Colon (tissue), 2 donors: ENCODE results near the gene RBP4.
"Not testable (repeated sequence)": the region's sequence is repeated elsewhere in the genome, so short reads cannot be mapped to it uniquely, and the experiment has no call there.

Experiments used
- FAIRE-seq: peaks from 2 replicates; lab custom pipeline; 2012; peaks lifted over from hg19 to GRCh38; lab: Jason Lieb, UNC
- donor health status: control.
- donor health status: control.

RBP4 gene

DNA sequence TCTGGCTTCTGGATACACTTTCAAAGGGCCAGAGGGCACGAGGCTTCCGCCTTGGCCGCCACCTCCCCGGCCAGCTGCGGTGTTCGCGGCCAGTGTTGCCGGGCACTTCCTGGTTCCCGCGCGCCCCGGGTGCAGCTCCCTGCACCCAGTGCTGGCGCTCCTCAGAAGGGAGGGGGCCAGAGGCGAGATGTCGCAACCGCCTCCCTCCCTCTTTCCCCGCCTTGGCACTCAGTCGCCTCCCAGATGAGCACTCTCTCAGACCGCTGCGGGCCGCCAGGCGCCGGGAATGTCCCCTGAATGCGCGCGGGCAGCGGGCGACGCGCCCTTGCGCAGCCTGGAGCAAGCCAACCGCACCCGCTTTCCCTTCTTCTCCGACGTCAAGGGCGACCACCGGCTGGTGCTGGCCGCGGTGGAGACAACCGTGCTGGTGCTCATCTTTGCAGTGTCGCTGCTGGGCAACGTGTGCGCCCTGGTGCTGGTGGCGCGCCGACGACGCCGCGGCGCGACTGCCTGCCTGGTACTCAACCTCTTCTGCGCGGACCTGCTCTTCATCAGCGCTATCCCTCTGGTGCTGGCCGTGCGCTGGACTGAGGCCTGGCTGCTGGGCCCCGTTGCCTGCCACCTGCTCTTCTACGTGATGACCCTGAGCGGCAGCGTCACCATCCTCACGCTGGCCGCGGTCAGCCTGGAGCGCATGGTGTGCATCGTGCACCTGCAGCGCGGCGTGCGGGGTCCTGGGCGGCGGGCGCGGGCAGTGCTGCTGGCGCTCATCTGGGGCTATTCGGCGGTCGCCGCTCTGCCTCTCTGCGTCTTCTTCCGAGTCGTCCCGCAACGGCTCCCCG, 34.4 kb downstream of the RBP4 start, which contains the start of gene FFAR4:
TSS of gene FFAR4 (plus strand) at position 231 of the 842 bp plus-strand sequence. CDS start at position 287, 56 bp downstream.
- no peak for FAIRE-seq

DNA sequence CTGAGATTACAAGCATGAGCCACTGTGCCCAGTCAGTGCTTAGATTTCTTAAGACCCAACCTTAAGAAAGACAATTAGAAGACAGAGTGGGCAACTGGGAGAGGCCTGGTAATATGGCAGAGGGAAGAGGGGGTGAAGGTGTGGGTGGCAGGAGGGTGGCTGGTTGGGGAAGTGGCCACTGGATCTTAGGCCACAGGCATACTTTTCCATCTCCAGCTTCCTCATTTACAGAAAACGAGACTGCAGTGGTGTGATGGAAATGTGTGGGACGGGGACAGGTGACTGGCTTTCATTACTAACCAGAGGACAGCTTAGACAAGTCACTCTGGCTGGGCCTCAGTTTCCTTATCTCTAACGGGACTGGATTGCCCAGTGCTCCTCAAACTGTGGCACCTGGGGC, 35.6 kb downstream of the RBP4 start:
- FAIRE-seq = no peak

DNA sequence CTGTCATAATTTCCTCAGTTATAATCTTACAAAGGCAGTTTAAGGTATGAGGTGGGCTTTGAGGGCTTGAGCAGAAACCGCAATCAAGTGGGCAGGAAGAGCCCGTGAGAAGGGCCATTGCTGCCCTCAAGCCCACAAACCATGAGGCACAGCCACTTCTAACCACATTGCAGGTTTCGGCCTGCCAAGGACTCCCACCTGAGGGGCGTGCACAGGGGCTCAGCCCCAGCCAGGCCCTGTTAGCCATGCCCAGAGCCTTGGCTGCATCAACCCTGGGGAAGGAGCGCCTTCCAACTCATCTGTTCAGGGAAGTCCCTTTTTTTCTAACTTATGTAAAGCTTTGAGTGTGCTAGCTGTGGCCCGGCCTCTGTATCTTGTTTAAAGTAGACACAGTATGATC, 40.5 kb downstream of the RBP4 start:
- no peak for FAIRE-seq

DNA sequence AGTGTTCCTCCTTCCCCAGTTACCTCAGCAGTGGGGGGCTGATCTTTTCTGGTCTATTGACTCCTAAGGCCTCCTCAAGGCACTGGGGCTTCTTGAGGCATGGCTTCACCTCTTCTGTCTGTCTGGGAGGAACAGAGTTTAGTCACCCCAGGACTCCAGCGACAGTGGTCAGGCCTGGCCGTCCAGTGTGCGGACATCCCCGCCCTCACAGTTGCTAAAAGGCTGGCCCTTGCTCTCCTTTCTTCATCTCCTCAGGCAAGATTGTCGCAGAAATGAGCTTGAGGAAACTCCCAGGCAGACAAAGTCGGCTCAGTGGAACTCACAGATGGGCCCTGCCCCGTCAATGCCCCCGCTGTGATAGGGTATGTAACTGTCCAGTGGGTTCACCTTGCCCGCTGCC, 41.5 kb downstream of the RBP4 start:
- no peak for FAIRE-seq

DNA sequence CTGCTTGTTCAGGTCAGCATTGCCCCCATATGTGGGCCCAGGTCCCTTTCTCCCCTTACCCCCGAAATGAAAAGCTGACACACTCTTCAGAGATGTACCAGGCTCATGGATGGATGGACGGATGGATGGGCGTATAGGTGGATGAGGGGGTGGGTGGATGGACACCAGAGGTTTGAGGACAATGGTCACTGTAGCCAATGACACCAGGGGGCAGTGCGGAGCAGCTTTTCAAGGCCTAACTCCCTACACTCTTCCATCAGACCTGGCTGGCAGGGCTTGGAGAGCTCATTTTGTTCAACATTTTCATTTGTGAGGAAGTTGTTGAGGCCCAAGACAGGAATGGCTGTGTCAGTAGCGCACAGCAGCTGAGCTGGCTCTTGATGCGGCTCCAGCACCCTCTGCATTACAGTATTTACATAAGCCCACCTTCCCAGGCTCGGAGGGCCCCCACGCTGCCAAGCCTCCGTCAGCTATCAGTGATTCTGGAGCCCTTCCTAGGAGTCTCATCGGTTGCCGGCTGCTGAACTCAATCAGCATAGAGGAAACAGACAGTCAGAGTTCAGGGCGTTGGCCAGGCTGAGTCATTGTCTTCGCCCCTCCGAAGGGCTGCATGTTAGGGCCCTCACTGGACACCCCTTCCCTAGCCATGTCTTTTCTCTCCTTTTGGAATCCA, 46.1 kb downstream of the RBP4 start:
- no peak for FAIRE-seq

DNA sequence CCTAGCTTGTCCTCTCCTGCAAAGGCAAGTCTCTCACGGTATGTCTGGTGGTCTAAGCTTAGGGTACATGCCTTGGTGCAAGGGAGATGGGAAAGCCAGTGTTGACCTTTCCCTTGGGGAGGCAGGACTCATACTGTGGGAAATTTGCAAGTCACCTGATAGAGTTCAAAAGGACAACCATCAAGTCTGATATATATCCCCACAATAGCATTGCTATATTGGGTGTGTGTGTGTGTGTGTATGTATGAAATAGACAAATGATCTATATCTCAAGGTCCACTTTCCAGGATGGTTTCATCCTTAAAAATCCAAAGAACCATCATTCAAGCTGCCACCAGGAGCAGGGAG, 46.7 kb downstream of the RBP4 start:
- no peak for FAIRE-seq

DNA sequence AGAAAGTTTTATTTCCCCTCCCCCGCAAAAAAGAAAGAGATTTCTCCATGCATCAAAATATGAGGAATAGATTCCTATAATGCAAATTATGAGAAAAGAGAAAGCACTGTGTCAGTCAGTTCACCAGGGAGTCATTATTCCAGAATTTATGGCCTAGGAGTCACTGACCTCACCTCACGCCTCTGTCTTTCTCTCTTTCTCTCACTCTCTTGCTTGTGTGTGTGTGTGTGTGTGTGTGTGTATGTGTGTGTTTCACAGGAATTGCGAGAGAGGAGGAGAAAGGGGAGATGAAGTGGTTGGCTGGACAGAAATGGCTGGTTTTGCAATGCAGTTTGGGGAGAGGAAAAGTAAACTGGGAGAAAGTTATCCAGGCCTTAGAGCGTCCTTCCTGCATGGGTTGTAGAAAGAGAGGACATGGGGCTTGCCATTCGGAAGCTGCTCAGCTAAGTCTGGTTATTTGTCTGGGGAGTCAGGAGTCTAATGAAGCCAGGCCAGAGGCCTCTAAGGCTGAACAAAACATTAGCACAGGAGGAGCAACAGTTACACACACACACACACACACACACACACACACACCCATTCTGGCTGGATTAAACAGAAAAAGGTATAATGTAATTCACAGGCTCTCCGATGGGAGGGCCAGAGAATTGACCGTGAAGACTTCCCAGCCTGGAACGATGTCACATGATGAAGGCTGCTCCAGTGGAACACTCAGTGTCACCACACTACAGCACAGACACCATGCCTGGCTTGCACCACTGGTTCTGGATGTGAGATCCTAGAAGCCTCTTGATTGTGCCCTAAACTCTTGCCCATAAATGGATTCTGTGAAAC, 47.3 kb downstream of the RBP4 start:
- no peak for FAIRE-seq

DNA sequence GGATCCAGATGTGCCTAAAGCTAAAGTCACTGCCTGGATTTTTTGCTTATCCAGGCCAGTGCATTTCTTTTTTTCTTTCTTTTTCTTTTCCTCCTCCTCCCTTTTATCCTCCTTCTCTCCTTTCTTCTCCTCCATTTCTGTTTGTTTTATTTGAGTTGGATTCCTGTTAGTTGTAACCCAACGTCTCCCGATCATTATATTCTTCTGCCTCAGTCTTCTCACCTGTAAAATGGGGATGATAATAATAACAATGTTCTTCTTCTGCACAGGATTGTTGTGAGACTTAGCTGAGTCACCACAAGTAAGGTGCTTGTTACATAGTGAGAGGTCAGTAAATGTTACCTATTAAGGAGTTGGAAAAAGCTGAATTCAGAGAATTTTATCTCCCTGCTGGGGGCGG, 48.3 kb downstream of the RBP4 start:
- FAIRE-seq = no peak

DNA sequence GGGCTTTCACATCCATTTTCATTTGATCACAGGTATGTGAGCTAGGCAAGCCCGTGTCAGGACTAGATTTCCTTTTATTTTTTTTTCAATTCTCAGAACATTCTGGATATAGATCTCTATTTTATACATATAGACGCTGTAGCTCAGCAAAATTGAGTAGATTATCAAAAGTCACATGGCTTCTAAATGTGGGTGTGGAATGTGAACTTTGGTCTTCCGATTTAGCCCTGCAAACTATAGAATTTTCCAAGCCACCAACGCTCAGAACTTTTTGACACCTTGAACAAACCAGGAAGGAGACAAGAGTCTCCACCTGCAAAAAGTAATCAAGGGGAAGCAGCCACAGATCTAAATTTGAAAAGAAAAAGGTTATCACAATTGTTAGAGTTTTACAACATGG, 50.4 kb downstream of the RBP4 start:
- no peak for FAIRE-seq

DNA sequence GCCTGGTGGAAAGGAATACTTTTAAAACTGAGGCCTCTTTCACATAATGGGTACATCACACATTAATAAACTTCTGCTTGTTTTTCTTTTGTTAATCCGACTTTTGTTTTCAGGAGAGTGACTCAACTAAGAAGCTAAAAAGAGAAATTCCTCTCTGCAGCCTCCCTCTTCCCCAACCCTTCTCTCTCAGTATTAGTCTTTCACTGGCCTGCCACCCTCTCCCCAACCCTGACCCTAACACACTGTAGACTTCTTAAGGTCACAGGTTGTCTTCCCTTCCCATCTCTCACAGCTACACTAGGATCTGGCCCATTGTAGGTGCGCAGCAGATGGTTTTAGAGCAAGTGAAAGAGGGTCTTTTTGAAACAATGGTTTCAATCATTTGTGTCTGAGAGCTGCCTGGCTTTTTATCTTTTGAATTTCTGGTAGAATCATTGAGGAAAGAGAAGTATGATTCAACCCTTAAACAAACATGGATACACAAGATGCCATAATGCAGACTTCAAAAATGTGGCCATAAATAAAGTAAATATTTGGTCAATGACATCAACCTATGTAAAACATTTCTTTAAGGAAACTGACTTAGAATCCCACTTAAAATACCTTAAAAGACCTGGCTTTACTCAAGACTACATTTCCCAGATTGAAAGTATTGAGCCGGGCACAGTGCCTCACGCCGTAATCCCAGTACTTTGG, 52.5 kb downstream of the RBP4 start:
- FAIRE-seq = no peak

DNA sequence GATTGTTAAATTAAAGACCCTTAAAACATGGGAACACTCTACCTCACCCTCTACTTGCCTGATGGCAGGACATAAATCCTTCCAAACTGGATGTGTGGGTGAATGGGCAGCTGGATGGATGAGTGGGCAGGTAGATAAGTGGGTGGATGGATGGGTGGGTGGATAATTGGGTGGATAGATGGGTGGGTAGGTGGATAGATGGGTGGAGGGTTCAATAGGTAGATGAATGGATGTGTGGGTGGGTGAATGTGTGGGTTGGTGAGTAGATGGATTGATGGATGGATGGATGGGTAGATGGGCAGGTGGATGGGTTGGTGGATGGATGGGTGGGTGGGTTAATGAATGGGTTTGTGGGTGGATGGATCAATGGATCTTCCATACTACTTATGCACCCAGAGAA, 53.5 kb downstream of the RBP4 start:
- no peak for FAIRE-seq

DNA sequence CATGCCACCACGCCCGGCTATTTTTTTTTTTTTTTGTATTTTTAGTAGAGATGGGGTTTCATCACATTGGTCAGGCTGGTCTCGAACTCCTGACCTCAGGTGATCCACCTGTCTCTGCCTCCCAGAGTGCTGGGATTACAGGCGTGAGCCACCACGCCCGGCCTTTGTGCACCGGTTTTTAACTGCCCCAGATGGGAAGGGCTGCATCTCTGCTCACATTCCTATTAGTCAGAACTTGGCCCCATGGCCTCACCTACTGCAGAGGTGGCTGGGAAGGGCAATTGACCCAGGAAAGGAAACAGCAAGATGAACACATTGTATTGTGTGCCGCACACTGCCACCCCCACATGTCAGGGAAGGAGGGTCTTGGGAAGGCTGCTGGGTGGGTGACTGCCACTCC, 54.0 kb downstream of the RBP4 start:
- FAIRE-seq = not testable (repeated sequence)

DNA sequence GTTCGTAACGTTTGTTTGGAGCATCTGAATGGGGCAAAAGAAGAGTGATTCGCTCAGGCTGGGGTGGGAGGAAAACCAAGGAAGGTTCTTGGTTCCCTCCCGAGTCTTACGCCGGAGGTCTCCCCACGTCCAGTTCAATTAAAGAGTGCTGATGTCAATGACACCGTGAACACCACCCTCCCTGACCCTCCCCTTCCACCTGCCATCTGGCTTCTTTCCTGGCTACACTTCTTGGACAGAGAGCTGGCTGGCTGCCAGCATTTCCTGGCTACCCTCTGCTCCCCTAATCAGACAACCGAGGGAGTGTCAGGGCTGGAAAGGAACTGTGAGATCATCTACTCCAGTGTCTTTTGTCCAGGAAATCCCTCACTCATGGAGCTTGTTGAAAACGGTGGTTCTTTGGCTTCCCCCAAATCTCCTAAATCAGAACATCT, 58.7 kb downstream of the RBP4 start:
- no peak for FAIRE-seq
